Endothelial cell of umbilical vein (primary cell): ENCODE data around the gene HLA-F. TPM values are rescaled to one million over a fixed set of nuclear protein-coding genes. Genes with fewer than 3 reads are reported as not detected.

Experiments
- BruUV-seq: library from RNA; stranded (reverse); fragments of 400-500 nt; replicated peaks from 2 replicates; lab custom pipeline; 2021; lab: Mats Ljungman, UMichigan
- CTCF ChIA-PET: fragments of 300-600, 350-600 bp; sonication (Branson Sonifier 250); formaldehyde crosslinking; loops from one replicate; lab custom pipeline; 2021; ENCODE audit warnings: antibody characterized with exemption, inconsistent platforms; lab: Charles Lee
- POLR2A ChIA-PET: fragments of 300-600, 350-600 bp; sonication (Branson Sonifier 250); formaldehyde crosslinking; loops from one replicate; lab custom pipeline; 2021; ENCODE audit warnings: antibody characterized with exemption, inconsistent platforms; lab: Charles Lee
- DNase-seq: peaks from one replicate; pipeline ENCODE4 v3.0.0-alpha.2; 2011; ENCODE audit warnings: low read depth, low spot score
- FAIRE-seq: peaks from 2 replicates; lab custom pipeline; 2011; peaks lifted over from hg19 to GRCh38; lab: Jason Lieb, UNC
- H2AFZ ChIP-seq: 2 replicates; pipeline ENCODE4 v1.6.0; 2012; ENCODE audit warnings: low read depth, low read length, control low read depth, inconsistent platforms
- H3K27ac ChIP-seq: 2 replicates; pipeline ENCODE4 v1.5.1; 2011; ENCODE audit warnings: low read depth, mild to moderate bottlenecking, control low read depth, low read length, moderate library complexity; ENCODE audit not compliant: insufficient read depth
- H3K27me3 ChIP-seq, 2 experiments: 2 replicates each; pipeline versions ENCODE4 v1.6.0 to v1.6.1; 2011; ENCODE audit warnings: low read length in 2 of 2, mixed read lengths in 1 of 2; ENCODE audit not compliant: control insufficient read depth in 2 of 2, insufficient read depth in 2 of 2
- H3K36me3 ChIP-seq, 2 experiments: 2 replicates in 1 of 2; 3 replicates in 1 of 2; pipeline ENCODE4 v1.5.1; 2011; ENCODE audit warnings: low read length in 2 of 2, mild to moderate bottlenecking in 1 of 2, moderate library complexity in 1 of 2; ENCODE audit not compliant: control insufficient read depth in 2 of 2, insufficient read depth in 2 of 2; ENCODE audit errors: extremely low read depth in 1 of 2
- H3K4me1 ChIP-seq: 3 replicates; pipeline ENCODE4 v1.5.1; 2011; ENCODE audit warnings: mild to moderate bottlenecking, low read length; ENCODE audit not compliant: control insufficient read depth, insufficient read depth; ENCODE audit errors: extremely low read depth
- H3K4me2 ChIP-seq: 2 replicates; pipeline ENCODE4 v1.6.1; 2011; ENCODE audit warnings: low read length, control low read depth, mixed read lengths; ENCODE audit not compliant: insufficient read depth
- H3K4me3 ChIP-seq, 3 experiments: fragments of 200-600 bp in 1 of 3; sonication (generic), shearing (Covaris generic) in 1 of 3; replicated peaks in 1 of 3; 2 replicates each; pipeline ENCODE4 v1.5.1; 2011 to 2016; ENCODE audit warnings: control low read depth in 3 of 3, low read length in 3 of 3, mild to moderate bottlenecking in 2 of 3, inconsistent platforms in 1 of 3, low read depth in 1 of 3, moderate library complexity in 1 of 3; ENCODE audit not compliant: insufficient read depth in 1 of 3
- H3K79me2 ChIP-seq: 2 replicates; pipeline ENCODE4 v1.6.0; 2012; ENCODE audit warnings: low read length, inconsistent platforms; ENCODE audit not compliant: control insufficient read depth, insufficient read depth
- H3K9ac ChIP-seq: replicated peaks from 2 replicates; pipeline ENCODE3; 2011; ENCODE audit warnings: low read length, control low read depth; ENCODE audit not compliant: insufficient read depth; ENCODE audit errors: extremely low read depth
- H3K9me1 ChIP-seq: replicated peaks from 3 replicates; pipeline ENCODE4 v1.6.0; 2011; ENCODE audit warnings: mild to moderate bottlenecking, low read length; ENCODE audit not compliant: control insufficient read depth, insufficient read depth; ENCODE audit errors: extremely low read depth
- H3K9me3 ChIP-seq: replicated peaks from 2 replicates; pipeline ENCODE4 v1.5.1; 2012; ENCODE audit warnings: low read length, inconsistent platforms; ENCODE audit not compliant: control insufficient read depth, insufficient read depth
- H4K20me1 ChIP-seq: replicated peaks from 2 replicates; pipeline ENCODE3; 2011; ENCODE audit warnings: mild to moderate bottlenecking, low read length; ENCODE audit not compliant: control insufficient read depth, insufficient read depth; ENCODE audit errors: extremely low read depth
- EZH2 ChIP-seq: IDR thresholded peaks from 2 replicates; pipeline ENCODE4 v1.6.1; 2012; ENCODE audit warnings: borderline replicate concordance, low read depth, mild to moderate bottlenecking, moderate library complexity, low read length, inconsistent platforms; ENCODE audit not compliant: severe bottlenecking
- FOS ChIP-seq: IDR thresholded peaks from 2 replicates; pipeline ENCODE4 v1.6.1; 2011; ENCODE audit warnings: mild to moderate bottlenecking, low read length, moderate library complexity, borderline replicate concordance; ENCODE audit not compliant: insufficient read depth
- GATA2 ChIP-seq: IDR thresholded peaks from 2 replicates; pipeline ENCODE4 v1.7.0; 2011; ENCODE audit warnings: low read depth, mild to moderate bottlenecking, moderate library complexity, mixed read lengths, low read length; ENCODE audit not compliant: insufficient read length, insufficient read depth
- JUN ChIP-seq: IDR thresholded peaks from 2 replicates; pipeline ENCODE4 v1.6.1; 2011; ENCODE audit warnings: borderline replicate concordance, low read depth; ENCODE audit not compliant: insufficient read length, insufficient read depth
- POLR2A ChIP-seq: IDR thresholded peaks from 2 replicates; pipeline ENCODE4 v1.6.1; 2012; ENCODE audit warnings: low read depth, mild to moderate bottlenecking, control low read depth, low read length
- dilution Hi-C: fragments of 300-500 bp; cut with MboI; formaldehyde crosslinking; loops from one replicate; pipeline ENCODE4 v1.15.0; 2019; ENCODE audit warnings: low sequenced_read_pairs; ENCODE audit not compliant: extremely low pct_ligation_motif_present
- intact Hi-C: fragments of 100-400 bp; cut with micrococcal nuclease; formaldehyde crosslinking; loops from one replicate; pipeline ENCODE4 v1.10.0; 2022
- polyA plus RNA-seq, 4 experiments: library from polyadenylated mRNA; depleted of rRNA in 3 of 4; stranded (reverse) in 3 of 4; unstranded in 1 of 4; fragments of >200 nt; gene quantifications; 2 replicates each; pipeline versions ENCODE4 v1.2.1 to v1.2.3, GENCODE V29; 2011 to 2012; ENCODE audit warnings: missing spikeins in 1 of 4
- total RNA-seq: library from RNA; stranded (reverse); gene quantifications from 2 replicates; pipeline ENCODE4 v1.2.3, GENCODE V29; 2021

Gene HLA-F
- total and polyA plus RNA-seq, 2 donors (not counting 3 experiments of a cell fraction or from before 2014, with no cell fraction given): 1.5 to 1.6 TPM

DNA sequence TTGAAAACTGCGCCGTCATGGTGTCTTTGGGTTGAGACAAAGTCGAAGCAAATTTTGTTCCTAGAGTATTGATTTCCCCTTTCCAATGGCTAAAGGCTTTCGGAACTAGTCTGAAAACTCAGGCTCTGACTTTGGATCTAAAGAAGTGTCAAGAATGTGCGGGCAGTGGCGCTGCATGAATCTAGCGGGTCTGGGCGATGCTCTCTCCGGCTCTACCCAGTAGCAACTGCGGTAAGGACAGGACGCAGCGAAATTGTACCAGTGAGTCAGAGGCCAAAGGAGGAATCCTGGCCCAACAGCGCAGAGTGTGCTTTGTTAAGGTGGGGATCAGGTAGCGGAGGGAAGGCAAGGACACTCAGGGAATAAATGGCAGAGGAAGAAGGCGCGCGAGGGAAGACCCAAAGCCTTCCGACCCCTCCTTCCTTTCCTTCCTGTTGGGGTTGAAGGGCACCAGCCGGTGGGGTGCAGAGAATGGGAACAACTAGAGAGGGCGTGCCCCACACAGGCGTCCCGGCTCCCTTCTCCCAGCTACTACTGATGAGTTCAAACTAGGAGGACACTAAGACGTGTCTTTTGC, 32.1 kb downstream of the HLA-F start:
- no peak overlapping the region for H3K4me2 ChIP-seq
- H4K20me1 ChIP-seq: no peaks in the 10 kb centered on the region
- no peaks in the 10 kb centered on the region for H3K36me3 ChIP-seq
- BruUV-seq: no TSS peak
- peaks cover 14% of the 10 kb centered on the region for H3K4me1 ChIP-seq
- TF ChIP-seq EZH2: peak; percentile 26
- TF ChIP-seq POLR2A: no peak
- H3K9ac ChIP-seq: no peak overlapping the region
- H2AFZ ChIP-seq: no peak overlapping the region
- intact Hi-C loops (no loop called here), dilution Hi-C loops (no loop called here)
- FAIRE-seq (no peak), DNase-seq (no peak)
- peaks cover 1% of the 10 kb centered on the region for H3K79me2 ChIP-seq
- ChIA-PET CTCF (interaction anchor here (1.4 to 3.1 kb wide), 2 partner anchors 18 to 53 kb away, joined by 3 to 19 read pairs; no protein-coding TSS in a partner anchor), POLR2A (no interaction called here)
- H3K27me3 ChIP-seq: peaks cover 8 to 26% of the 10 kb centered on the region in 2 experiments
- no peaks in the 10 kb centered on the region for H3K9me3 ChIP-seq
- no peak overlapping the region for H3K27ac ChIP-seq
- no peak overlapping the region for H3K4me3 ChIP-seq
- H3K9me1 ChIP-seq: no peaks in the 10 kb centered on the region

DNA sequence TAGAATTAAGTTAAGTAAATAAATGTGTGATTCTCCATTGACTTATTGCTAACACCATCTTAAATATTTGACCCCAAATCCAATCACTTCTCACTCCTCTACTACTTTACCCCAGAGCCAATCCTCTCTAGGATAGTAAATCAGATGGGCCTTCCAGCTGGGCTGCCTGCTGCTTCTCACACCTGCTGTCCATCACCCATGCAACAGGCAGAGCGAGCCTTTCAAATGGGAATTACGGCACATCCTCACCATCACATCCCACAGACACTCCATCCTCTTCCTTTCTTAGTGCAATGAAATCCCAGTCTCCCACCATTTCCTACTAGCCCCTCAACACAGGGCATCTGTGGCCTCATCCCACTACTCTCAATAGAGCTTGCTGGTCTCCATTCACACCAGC, 34.0 kb downstream of the HLA-F start:
- Histone ChIP-seq H3K4me1 (peaks cover 8% of the 10 kb centered on the region), H3K79me2 (no peaks in the 10 kb centered on the region), H4K20me1 (no peaks in the 10 kb centered on the region), H3K9me1 (no peaks in the 10 kb centered on the region), H2AFZ (no peak overlapping the region), H3K9ac (no peak overlapping the region), H3K9me3 (no peaks in the 10 kb centered on the region), H3K4me3 (no peak overlapping the region), H3K27ac (no peak overlapping the region), H3K27me3 (peaks cover 8 to 26% of the 10 kb centered on the region in 2 experiments), H3K4me2 (no peak overlapping the region), H3K36me3 (no peaks in the 10 kb centered on the region)
- DNase-seq (no peak), FAIRE-seq (no peak)
- POLR2A ChIA-PET: no interaction called here
- CTCF ChIA-PET: interaction anchor here (0.6 to 1.2 kb wide), 3 partner anchors 19 to 935 kb away, joined by 3 to 4 read pairs (median 3); no protein-coding TSS in a partner anchor
- BruUV-seq: no TSS peak
- dilution Hi-C loops (no loop called here), intact Hi-C loops (no loop called here)
- TF ChIP-seq FOS: no peak
- no peak for TF ChIP-seq GATA2
- no peak for TF ChIP-seq JUN
